ENCODE results near the gene NPHP4. TPM values are rescaled to one million over a fixed set of nuclear protein-coding genes. Genes with fewer than 3 reads are reported as not detected.

NPHP4 gene
- total RNA-seq, 2 donors from 2014 or later: 6.2 to 15.9 TPM

- Histone ChIP-seq H3K9me3 (no peaks in the 10 kb centered on the region), H3K27ac (no peak overlapping the region), H3K36me3 (no peaks in the 10 kb centered on the region), H3K9ac (ENCODE audit: low read depth in 2 of 2, low read length in 2 of 2) (no peak overlapping the region), H3K4me1 (no peaks in the 10 kb centered on the region), H3K27me3 (no peaks in the 10 kb centered on the region), H3K4me3 (no peak overlapping the region)
- no peak for DNase-seq
- TF ChIP-seq CTCF (IDR thresholded peaks at IDR 0.05): no peak
- intact Hi-C loops (cut with DNase I): no loop called here
Observed at GRCh38 chr1:6014130-6014999, 22.1 kb upstream of the NPHP4 start.

- no peaks in the 10 kb centered on the region for H3K9me3 ChIP-seq
- intact Hi-C loops (cut with DNase I): no loop called here
- H3K36me3 ChIP-seq: no peaks in the 10 kb centered on the region
- DNase-seq: no peak
- H3K27me3 ChIP-seq: no peaks in the 10 kb centered on the region
- no peak overlapping the region for H3K27ac ChIP-seq
- H3K4me1 ChIP-seq: no peaks in the 10 kb centered on the region
- TF ChIP-seq CTCF (IDR thresholded peaks at IDR 0.05): no peak
- H3K4me3 ChIP-seq: no peak overlapping the region
- H3K9ac ChIP-seq (ENCODE audit: low read depth in 2 of 2, low read length in 2 of 2): no peak overlapping the region
Observed at GRCh38 chr1:6013491-6013890, 21.3 kb upstream of the NPHP4 start.

GRCh38 chr1:6012529-6013318 is 20.5 kb upstream of the NPHP4 start:
- Histone ChIP-seq H3K4me1 (no peaks in the 10 kb centered on the region), H3K9me3 (no peaks in the 10 kb centered on the region), H3K27me3 (no peaks in the 10 kb centered on the region), H3K27ac (no peak overlapping the region), H3K36me3 (no peaks in the 10 kb centered on the region), H3K9ac (ENCODE audit: low read depth in 2 of 2, low read length in 2 of 2) (no peak overlapping the region), H3K4me3 (no peak overlapping the region)
- TF ChIP-seq CTCF (IDR thresholded peaks at IDR 0.05): no peak
- intact Hi-C loops (cut with DNase I): no loop called here
- no peak for DNase-seq

GRCh38 chr1:6011946-6012258 is 19.7 kb upstream of the NPHP4 start:
- no peak overlapping the region for H3K4me3 ChIP-seq

More at GRCh38 chr1:6011946-6012258, 19.7 kb upstream of the NPHP4 start:
- Histone ChIP-seq H3K4me1 (no peaks in the 10 kb centered on the region), H3K9me3 (no peaks in the 10 kb centered on the region), H3K36me3 (no peaks in the 10 kb centered on the region), H3K27me3 (no peaks in the 10 kb centered on the region), H3K27ac (no peak overlapping the region), H3K9ac (ENCODE audit: low read depth in 2 of 2, low read length in 2 of 2) (no peak overlapping the region)
- no peak for TF ChIP-seq CTCF (IDR thresholded peaks at IDR 0.05)
- intact Hi-C loops (cut with DNase I): no loop called here
- DNase-seq: no peak
